SK-N-SH (cell line): ENCODE results near the gene PPP2R5B.

Experiments
- CTCF ChIP-seq: fragments of 200-600 bp; sonication (generic); IDR thresholded peaks from 2 replicates; pipeline ENCODE4 v1.6.1; 2017; ENCODE audit warnings: antibody characterized with exemption, mild to moderate bottlenecking, moderate library complexity
- EP300 ChIP-seq, 2 experiments: IDR thresholded peaks; 2 replicates each; pipeline versions ENCODE4 v1.4.0 to v1.6.1; 2012; ENCODE audit warnings: borderline replicate concordance in 1 of 2, low read depth in 1 of 2, low read length in 1 of 2
- EZH2phosphoT487 ChIP-seq: fragments of 200-600 bp; sonication (generic); IDR thresholded peaks from 2 replicates; pipeline ENCODE4 v1.6.1; 2017; ENCODE audit warnings: low read depth, mixed run types, mild to moderate bottlenecking, antibody characterized with exemption, moderate library complexity, borderline replicate concordance
- POLR2AphosphoS5 ChIP-seq: IDR thresholded peaks from 2 replicates; pipeline ENCODE4 v1.6.1; 2012; ENCODE audit warnings: low read depth, low read length
- REST ChIP-seq: IDR thresholded peaks from 2 replicates; pipeline ENCODE4 v1.6.1; 2012; ENCODE audit warnings: mild to moderate bottlenecking, low read depth, low read length, moderate library complexity
- TEAD4 ChIP-seq: IDR thresholded peaks from 2 replicates; pipeline ENCODE4 v1.4.0; 2012; ENCODE audit warnings: mild to moderate bottlenecking, borderline replicate concordance; ENCODE audit not compliant: insufficient read depth

GRCh38 chr11:64909653-64910343 lies 14.7 kb upstream of the PPP2R5B start:
- TF ChIP-seq CTCF (no peak), POLR2AphosphoS5 (no peak), TEAD4 (no peak), EZH2phosphoT487 (no peak), REST (no peak), EP300 (IDR thresholded peaks at IDR 0.05; ENCODE audit: borderline replicate concordance in 1 of 2, low read depth in 1 of 2, low read length in 1 of 2) (no peak)
